Spleen (tissue), 7 donors: ENCODE measurements around the gene KIF1C.

Experiments used
- CTCF ChIP-seq, 11 experiments: fragments of 200-600 bp in 7 of 11; fragments of 450-650 bp in 4 of 11; sonication (generic) in 4 of 11; IDR thresholded peaks in 8 of 11; conservative IDR thresholded peaks in 3 of 11; 1 replicate in 7 of 11; 2 replicates in 4 of 11; pipeline versions ENCODE4 v1.4.0 to v1.8.0; 2016 to 2021; ENCODE audit warnings: antibody characterized with exemption in 11 of 11, inconsistent platforms in 4 of 11, mild to moderate bottlenecking in 1 of 11
- POLR2A ChIP-seq, 3 donors: fragments of 450-650 bp; IDR thresholded peaks; one replicate each; pipeline ENCODE4 v1.5.1; 2017; ENCODE audit warnings: antibody characterized with exemption in 3 of 3, mild to moderate bottlenecking in 1 of 3
- POLR2AphosphoS5 ChIP-seq, 3 donors: sonication (generic); formaldehyde crosslinking; IDR thresholded peaks; one replicate each; pipeline ENCODE4 v1.5.1; 2017; ENCODE audit warnings: antibody characterized with exemption in 3 of 3
- donor health status: DM: no; HTN: no; CAD: no; lungs with moderate emphysema.
- donor health status: DM: no; HTN: no; CAD: no.
- donor health status: DM: no; HTN: no; CAD: no.

DNA sequence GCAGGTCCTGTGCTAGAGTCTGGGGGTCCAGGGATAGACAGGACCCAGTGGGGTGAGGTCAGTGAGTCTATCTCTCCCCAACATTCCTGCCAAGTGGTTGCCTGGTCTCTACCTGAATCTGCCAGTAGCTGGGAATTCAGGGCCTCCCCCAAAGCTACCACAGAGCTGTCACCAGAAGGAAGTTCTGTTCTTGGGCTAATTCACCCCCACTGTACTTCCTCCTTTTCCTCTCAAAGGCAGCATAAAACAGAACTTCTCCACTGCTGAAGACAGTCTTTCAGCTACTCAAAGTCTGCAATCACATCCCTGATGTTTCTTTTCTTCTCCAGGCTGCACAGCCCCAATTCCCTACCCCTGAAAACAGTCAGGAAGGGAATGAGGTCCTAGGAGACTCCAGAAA is 19.0 kb upstream of the KIF1C start:
- TF ChIP-seq CTCF (IDR thresholded peaks at IDR 0.05 in 8 of 11, conservative IDR thresholded peaks at IDR 0.05 in 3 of 11) (no peak), POLR2A (IDR thresholded peaks at IDR 0.05) (no peak), POLR2AphosphoS5 (IDR thresholded peaks at IDR 0.05) (no peak)
